HepG2 (cell line): Measurements from ENCODE around the gene PKIG. TPM values are rescaled to one million over a fixed set of nuclear protein-coding genes. Genes with fewer than 3 reads are reported as not detected.
A peak's percentile ranks its signal among the peaks of the same experiment; 100 is the strongest.

ENCODE experiments used
- ARNTL ChIP-seq: sonication (generic); formaldehyde crosslinking; IDR thresholded peaks from 2 replicates; pipeline ENCODE4 v1.4.0; 2020; ENCODE audit warnings: mild to moderate bottlenecking, missing genetic modification reagents
- ATF7 ChIP-seq, 2 experiments: fragments of 450-650 bp in 1 of 2; sonication (generic) in 1 of 2; formaldehyde crosslinking in 1 of 2; IDR thresholded peaks; 2 replicates each; pipeline versions ENCODE4 v1.4.0 to v1.6.1; 2016 to 2020; ENCODE audit warnings: antibody characterized with exemption in 1 of 2, mild to moderate bottlenecking in 1 of 2, missing genetic modification reagents in 1 of 2
- BORCS8-MEF2B ChIP-seq: sonication (generic); formaldehyde crosslinking; IDR thresholded peaks from 2 replicates; pipeline ENCODE4 v1.8.0; 2022; ENCODE audit warnings: mild to moderate bottlenecking, missing genetic modification reagents
- PAF1 ChIP-seq: IDR thresholded peaks from 2 replicates; pipeline ENCODE4 v1.6.1; 2016; ENCODE audit warnings: missing genetic modification reagents, missing compliant biosample characterization
- PHF8 ChIP-seq: sonication (generic); formaldehyde crosslinking; IDR thresholded peaks from 2 replicates; pipeline ENCODE4 v1.5.0; 2020; ENCODE audit warnings: missing genetic modification reagents
- POLR2G ChIP-seq: fragments of 200-400 bp; formaldehyde crosslinking; IDR thresholded peaks from 2 replicates; pipeline ENCODE4 v1.6.1; 2018; ENCODE audit warnings: mild to moderate bottlenecking, low read depth, low read length, moderate library complexity
- PTBP1 ChIP-seq: fragments of 200-400 bp; formaldehyde crosslinking; IDR thresholded peaks from 2 replicates; pipeline ENCODE4 v1.6.1; 2018; ENCODE audit warnings: low read length, low read depth; ENCODE audit not compliant: poor library complexity, severe bottlenecking
- ZNF101 ChIP-seq: sonication (generic); formaldehyde crosslinking; IDR thresholded peaks from 2 replicates; pipeline ENCODE4 v1.4.0; 2020; ENCODE audit warnings: mild to moderate bottlenecking, low read depth, missing genetic modification reagents, borderline replicate concordance
- ZNF546 ChIP-seq: sonication (generic); formaldehyde crosslinking; conservative IDR thresholded peaks from 2 replicates; pipeline ENCODE4 v1.8.1; 2023; ENCODE audit warnings: mild to moderate bottlenecking, missing genetic modification reagents
- ZNF781 ChIP-seq: sonication (generic); formaldehyde crosslinking; IDR thresholded peaks from 2 replicates; pipeline ENCODE4 v1.5.1; 2020; ENCODE audit warnings: borderline replicate concordance, mild to moderate bottlenecking, missing genetic modification reagents; ENCODE audit errors: not compliant biosample characterization
- ZNF839 ChIP-seq: sonication (generic); formaldehyde crosslinking; IDR thresholded peaks from 2 replicates; pipeline ENCODE4 v1.4.0; 2020; ENCODE audit warnings: missing genetic modification reagents, mild to moderate bottlenecking, borderline replicate concordance
- ZNF891 ChIP-seq: sonication (generic); formaldehyde crosslinking; IDR thresholded peaks from 2 replicates; pipeline ENCODE4 v1.5.0; 2020; ENCODE audit warnings: mild to moderate bottlenecking, missing genetic modification reagents
- ZZZ3 ChIP-seq: sonication (generic); formaldehyde crosslinking; IDR thresholded peaks from 2 replicates; pipeline ENCODE4 v1.4.0; 2020; ENCODE audit warnings: missing genetic modification reagents, mild to moderate bottlenecking, borderline replicate concordance
- polyA plus RNA-seq, 8 experiments: library from polyadenylated mRNA; depleted of rRNA in 3 of 8; stranded (reverse) in 7 of 8; unstranded in 1 of 8; fragments of >200 nt; fragmentation: Illumina TruSeq in 4 of 8; extraction: Trizol in 4 of 8; gene quantifications; 2 replicates each; pipeline versions ENCODE4 v1.2.1 to v1.2.3, GENCODE V29; 2011 to 2016; ENCODE audit warnings: low read depth in 4 of 8, missing spikeins in 1 of 8, mixed read lengths in 1 of 8; ENCODE audit not compliant: insufficient read depth in 1 of 8
- total RNA-seq, 5 experiments: library from RNA; depleted of rRNA; stranded (reverse); fragments of >200 nt; fragmentation: Illumina TruSeq; extraction: Trizol; gene quantifications; 2 replicates each; pipeline ENCODE4 v1.2.3, GENCODE V29; 2016; ENCODE audit warnings: low read depth in 1 of 5
- TF ChIP-seq, protein P1 (sequence below), 2 experiments: sonication (generic) in 1 of 2; formaldehyde crosslinking in 1 of 2; IDR thresholded peaks; 2 replicates each; pipeline versions ENCODE4 v1.4.0 to v1.6.1; 2016 to 2020; ENCODE audit warnings: borderline replicate concordance in 1 of 2, low read depth in 1 of 2, mild to moderate bottlenecking in 1 of 2, missing genetic modification reagents in 1 of 2
- TF ChIP-seq, protein P2 (sequence below): sonication (generic); formaldehyde crosslinking; IDR thresholded peaks from 2 replicates; pipeline ENCODE4 v1.5.0; 2020; ENCODE audit warnings: missing genetic modification reagents, mild to moderate bottlenecking, borderline replicate concordance
- TF ChIP-seq, protein P3 (sequence below): fragments of 450-650 bp; IDR thresholded peaks from 2 replicates; pipeline ENCODE4 v1.6.1; 2016
- TF ChIP-seq, protein P4 (sequence below): sonication (generic); formaldehyde crosslinking; IDR thresholded peaks from 2 replicates; pipeline ENCODE4 v1.9.0; 2022; ENCODE audit warnings: missing genetic modification reagents, mild to moderate bottlenecking, borderline replicate concordance

PKIG gene
- total and polyA plus RNA-seq, 2 of the 13 experiments (the other 11 are each of a cell fraction or from before 2014, with no cell fraction given), result 30.8 to 44.5 TPM

DNA sequence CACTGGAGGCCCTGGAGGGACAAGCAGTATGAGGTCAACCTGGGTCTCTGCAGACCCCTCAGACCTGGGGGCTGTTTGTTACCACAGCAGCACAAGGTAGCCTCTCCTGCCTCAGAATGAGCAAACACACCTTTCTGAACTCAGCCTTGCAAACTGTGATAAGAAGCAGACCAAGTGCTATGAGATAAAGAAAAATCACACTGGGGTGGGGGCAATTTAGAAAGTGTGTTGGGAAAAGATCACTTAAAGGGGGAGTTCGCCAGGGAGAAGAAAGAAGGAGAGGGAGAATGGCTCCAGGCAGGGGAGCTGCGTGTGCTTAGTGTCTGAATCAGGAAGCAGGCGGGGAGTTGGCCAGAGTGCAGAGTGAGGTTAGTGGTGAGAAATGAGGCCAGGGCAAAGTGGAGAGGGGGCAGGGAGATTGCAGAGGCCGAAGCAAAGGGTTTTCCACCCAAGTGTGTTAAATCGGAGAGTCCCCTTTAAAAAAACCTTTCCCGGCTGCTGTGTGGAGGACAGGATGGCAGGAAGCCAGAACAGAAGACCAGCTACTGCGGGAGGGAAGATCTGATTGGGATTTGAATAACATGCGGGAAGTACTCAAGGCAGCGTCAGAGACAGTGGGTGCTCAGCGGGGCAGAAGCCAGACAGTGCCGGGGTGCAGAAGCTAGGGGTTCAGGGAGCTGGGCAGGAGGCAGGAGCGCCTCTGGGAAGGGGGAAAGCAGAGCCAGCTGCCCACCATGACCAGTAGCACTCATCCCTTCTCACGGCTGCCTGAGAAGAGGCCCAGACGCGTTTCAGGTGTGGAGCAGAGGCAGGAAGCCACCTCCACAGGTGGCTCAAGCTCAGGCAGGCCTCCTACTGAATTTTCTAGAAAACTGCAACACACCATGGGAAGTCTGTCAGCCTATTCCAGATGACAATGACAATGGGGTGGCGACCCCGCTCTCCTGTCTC lies 60.1 kb downstream of the PKIG start (continued):
- TF ChIP-seq, protein P1, sequence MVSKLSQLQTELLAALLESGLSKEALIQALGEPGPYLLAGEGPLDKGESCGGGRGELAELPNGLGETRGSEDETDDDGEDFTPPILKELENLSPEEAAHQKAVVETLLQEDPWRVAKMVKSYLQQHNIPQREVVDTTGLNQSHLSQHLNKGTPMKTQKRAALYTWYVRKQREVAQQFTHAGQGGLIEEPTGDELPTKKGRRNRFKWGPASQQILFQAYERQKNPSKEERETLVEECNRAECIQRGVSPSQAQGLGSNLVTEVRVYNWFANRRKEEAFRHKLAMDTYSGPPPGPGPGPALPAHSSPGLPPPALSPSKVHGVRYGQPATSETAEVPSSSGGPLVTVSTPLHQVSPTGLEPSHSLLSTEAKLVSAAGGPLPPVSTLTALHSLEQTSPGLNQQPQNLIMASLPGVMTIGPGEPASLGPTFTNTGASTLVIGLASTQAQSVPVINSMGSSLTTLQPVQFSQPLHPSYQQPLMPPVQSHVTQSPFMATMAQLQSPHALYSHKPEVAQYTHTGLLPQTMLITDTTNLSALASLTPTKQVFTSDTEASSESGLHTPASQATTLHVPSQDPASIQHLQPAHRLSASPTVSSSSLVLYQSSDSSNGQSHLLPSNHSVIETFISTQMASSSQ (IDR thresholded peaks at IDR 0.05; ENCODE audit: low read depth), result no peak
- TF ChIP-seq, protein P1 (CRISPR knock-in tag; IDR thresholded peaks at IDR 0.05; ENCODE audit: borderline replicate concordance), result 0 out of 2 replicates have a peak, but pooled peaks have one; percentile 17
- 0 out of 2 replicates have a peak, but pooled peaks have one; percentile 42 for TF ChIP-seq ZNF891 (CRISPR knock-in tag)
- TF ChIP-seq, protein P2, sequence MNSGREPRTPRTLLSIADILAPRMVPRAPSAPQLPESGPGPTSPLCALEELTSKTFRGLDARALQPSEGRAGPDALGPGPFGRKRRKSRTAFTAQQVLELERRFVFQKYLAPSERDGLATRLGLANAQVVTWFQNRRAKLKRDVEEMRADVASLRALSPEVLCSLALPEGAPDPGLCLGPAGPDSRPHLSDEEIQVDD (CRISPR knock-in tag), result 0 out of 2 replicates have a peak, but pooled peaks have one; percentile 40
- TF ChIP-seq, protein P3, sequence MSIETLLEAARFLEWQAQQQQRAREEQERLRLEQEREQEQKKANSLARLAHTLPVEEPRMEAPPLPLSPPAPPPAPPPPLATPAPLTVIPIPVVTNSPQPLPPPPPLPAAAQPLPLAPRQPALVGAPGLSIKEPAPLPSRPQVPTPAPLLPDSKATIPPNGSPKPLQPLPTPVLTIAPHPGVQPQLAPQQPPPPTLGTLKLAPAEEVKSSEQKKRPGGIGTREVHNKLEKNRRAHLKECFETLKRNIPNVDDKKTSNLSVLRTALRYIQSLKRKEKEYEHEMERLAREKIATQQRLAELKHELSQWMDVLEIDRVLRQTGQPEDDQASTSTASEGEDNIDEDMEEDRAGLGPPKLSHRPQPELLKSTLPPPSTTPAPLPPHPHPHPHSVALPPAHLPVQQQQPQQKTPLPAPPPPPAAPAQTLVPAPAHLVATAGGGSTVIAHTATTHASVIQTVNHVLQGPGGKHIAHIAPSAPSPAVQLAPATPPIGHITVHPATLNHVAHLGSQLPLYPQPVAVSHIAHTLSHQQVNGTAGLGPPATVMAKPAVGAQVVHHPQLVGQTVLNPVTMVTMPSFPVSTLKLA, result no peak
- 0 out of 2 replicates have a peak, but pooled peaks have one; percentile 33 for TF ChIP-seq ARNTL
- TF ChIP-seq ZNF839, result peak; percentile 61; the same call in 1 of the 2 replicates
- TF ChIP-seq ZZZ3 (CRISPR knock-in tag), result 0 out of 2 replicates have a peak, but pooled peaks have one; percentile 41
- 0 out of 2 replicates have a peak, but pooled peaks have one; percentile 42 for TF ChIP-seq BORCS8-MEF2B (CRISPR knock-in tag)
- no peak for TF ChIP-seq POLR2G
- TF ChIP-seq ZNF781 (CRISPR knock-in tag), result peak; percentile 15
- TF ChIP-seq, protein P4, sequence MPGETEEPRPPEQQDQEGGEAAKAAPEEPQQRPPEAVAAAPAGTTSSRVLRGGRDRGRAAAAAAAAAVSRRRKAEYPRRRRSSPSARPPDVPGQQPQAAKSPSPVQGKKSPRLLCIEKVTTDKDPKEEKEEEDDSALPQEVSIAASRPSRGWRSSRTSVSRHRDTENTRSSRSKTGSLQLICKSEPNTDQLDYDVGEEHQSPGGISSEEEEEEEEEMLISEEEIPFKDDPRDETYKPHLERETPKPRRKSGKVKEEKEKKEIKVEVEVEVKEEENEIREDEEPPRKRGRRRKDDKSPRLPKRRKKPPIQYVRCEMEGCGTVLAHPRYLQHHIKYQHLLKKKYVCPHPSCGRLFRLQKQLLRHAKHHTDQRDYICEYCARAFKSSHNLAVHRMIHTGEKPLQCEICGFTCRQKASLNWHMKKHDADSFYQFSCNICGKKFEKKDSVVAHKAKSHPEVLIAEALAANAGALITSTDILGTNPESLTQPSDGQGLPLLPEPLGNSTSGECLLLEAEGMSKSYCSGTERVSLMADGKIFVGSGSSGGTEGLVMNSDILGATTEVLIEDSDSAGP, result peak; percentile 99
- TF ChIP-seq ZNF546 (CRISPR knock-in tag), result no peak
- no peak for TF ChIP-seq PAF1
- no peak; the same call in none of the 2 replicates for TF ChIP-seq PHF8 (CRISPR knock-in tag)
- TF ChIP-seq ATF7 (IDR thresholded peaks at IDR 0.05), result no peak
- TF ChIP-seq ATF7 (CRISPR knock-in tag; IDR thresholded peaks at IDR 0.05), result no peak; the same call in 1 of the 2 replicates
- TF ChIP-seq PTBP1, result no peak
- 0 out of 2 replicates have a peak, but pooled peaks have one; percentile 39 for TF ChIP-seq ZNF101 (CRISPR knock-in tag)
